Measurements from ENCODE around the gene SLC39A11.
"Not testable (repeated sequence)": the region's sequence is repeated elsewhere in the genome, so short reads cannot be mapped to it uniquely, and the experiment has no call there.

SLC39A11 gene

DNA sequence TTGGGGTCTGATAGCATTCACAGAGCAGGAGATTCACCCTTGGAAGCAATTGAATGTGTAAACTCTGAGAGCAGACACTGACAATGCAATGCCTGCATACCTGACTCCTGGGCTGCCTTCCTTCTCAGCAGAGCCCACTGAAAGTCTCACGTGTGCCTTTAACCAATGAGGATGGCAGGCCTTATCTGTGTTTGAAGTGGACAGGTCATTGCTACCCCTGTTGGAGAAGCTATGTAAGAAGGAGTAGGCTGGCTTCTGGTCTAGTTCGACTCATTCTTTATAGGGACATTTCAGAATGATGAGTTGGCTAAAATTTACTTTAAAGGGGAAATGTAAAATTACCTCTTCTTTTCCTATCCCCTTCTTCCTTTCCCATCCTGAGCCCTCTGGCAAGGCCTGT, 446.3 kb downstream of the SLC39A11 start:
- H3K9ac ChIP-seq (ENCODE audit: low read length in 5 of 5), result no peak overlapping the region
- peaks cover 0 to 1% (median 0%) of the 10 kb centered on the region in 5 donors for H3K4me1 ChIP-seq (ENCODE audit: control insufficient read depth in 5 of 5, insufficient read depth in 5 of 5, low read length in 5 of 5)
- H3K9me3 ChIP-seq (ENCODE audit: control insufficient read depth in 5 of 5, low read length in 5 of 5), result no peaks in the 10 kb centered on the region
- peaks cover 0 to under 1% (median 0%) of the 10 kb centered on the region in 5 donors for H3K27me3 ChIP-seq (ENCODE audit: control insufficient read depth in 5 of 5, insufficient read depth in 4 of 5, low read length in 5 of 5)
- H3K4me3 ChIP-seq (ENCODE audit: low read depth in 1 of 5, low read length in 5 of 5), result no peak overlapping the region
- H3K36me3 ChIP-seq (ENCODE audit: control insufficient read depth in 5 of 5, insufficient read depth in 5 of 5, low read length in 5 of 5), result peaks cover 0 to 28% (median 17%) of the 10 kb centered on the region in 5 donors
- H3K27ac ChIP-seq (ENCODE audit: low read depth, low read length), result no peak overlapping the region

DNA sequence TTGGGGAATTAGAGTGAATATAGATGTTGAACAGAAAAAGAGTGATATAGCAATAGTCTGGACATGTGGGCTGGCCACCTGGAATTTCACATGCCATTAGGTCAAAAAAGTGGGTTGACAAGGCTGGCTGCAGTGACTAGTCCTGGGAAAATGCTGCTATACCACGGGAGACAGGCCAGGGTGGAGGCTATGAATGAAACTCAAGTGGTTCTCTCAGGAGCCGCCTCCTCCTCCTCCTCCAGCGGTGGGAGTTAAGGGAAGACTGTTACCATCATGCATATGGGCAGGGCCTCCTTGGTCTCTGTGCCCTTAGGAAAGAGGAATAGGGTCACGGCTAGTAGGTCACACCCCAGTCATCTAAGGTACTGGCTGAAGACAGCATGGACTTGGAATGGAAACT, 448.0 kb downstream of the SLC39A11 start:
- Histone ChIP-seq H3K27ac (ENCODE audit: low read depth, low read length) (no peak overlapping the region), H3K9me3 (ENCODE audit: control insufficient read depth in 5 of 5, low read length in 5 of 5) (no peaks in the 10 kb centered on the region), H3K4me3 (ENCODE audit: low read depth in 1 of 5, low read length in 5 of 5) (no peak overlapping the region), H3K36me3 (ENCODE audit: control insufficient read depth in 5 of 5, insufficient read depth in 5 of 5, low read length in 5 of 5) (peaks cover 0 to 28% (median 17%) of the 10 kb centered on the region in 5 donors), H3K9ac (ENCODE audit: low read length in 5 of 5) (no peak overlapping the region), H3K27me3 (ENCODE audit: control insufficient read depth in 5 of 5, insufficient read depth in 4 of 5, low read length in 5 of 5) (peaks cover 0 to 10% (median 3%) of the 10 kb centered on the region in 5 donors), H3K4me1 (ENCODE audit: control insufficient read depth in 5 of 5, insufficient read depth in 5 of 5, low read length in 5 of 5) (peaks cover 0 to 1% (median 0%) of the 10 kb centered on the region in 5 donors)

DNA sequence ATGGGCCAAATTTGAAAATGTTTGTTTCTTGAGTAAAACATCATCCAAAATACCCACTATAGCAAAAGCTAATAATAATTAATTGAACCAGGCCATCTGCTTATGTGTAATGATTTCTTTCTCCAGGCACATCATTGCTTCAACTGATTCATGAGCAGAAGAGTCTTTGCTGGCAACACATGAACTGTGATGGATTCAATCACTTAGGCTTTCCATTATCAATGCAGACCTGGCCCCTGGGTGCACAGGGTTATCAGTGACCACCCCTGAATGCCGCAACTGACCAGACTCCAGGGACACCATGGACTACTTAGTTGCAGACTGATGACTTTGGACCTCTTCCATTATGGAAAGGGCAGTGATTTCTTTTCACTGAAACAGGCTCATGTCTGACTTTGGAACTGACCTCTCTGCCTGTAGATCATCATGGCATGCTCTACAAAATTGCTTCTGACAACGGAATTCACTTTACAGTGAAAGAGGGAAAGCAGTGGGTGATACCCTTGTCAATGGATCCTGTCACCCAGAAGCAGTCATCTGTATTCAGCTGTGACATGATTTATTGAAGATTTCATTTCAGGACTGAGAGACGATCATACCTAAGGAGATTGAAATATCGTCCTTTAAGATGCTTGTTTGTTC, 448.8 kb downstream of the SLC39A11 start:
- no peaks in the 10 kb centered on the region for H3K9me3 ChIP-seq (ENCODE audit: control insufficient read depth in 5 of 5, low read length in 5 of 5)
- H3K36me3 ChIP-seq (ENCODE audit: control insufficient read depth in 5 of 5, insufficient read depth in 5 of 5, low read length in 5 of 5), result peaks cover 0 to 24% (median 14%) of the 10 kb centered on the region in 5 donors
- peaks cover 0 to 1% (median 0%) of the 10 kb centered on the region in 5 donors for H3K4me1 ChIP-seq (ENCODE audit: control insufficient read depth in 5 of 5, insufficient read depth in 5 of 5, low read length in 5 of 5)
- peaks cover 0 to 11% (median 3%) of the 10 kb centered on the region in 5 donors for H3K27me3 ChIP-seq (ENCODE audit: control insufficient read depth in 5 of 5, insufficient read depth in 4 of 5, low read length in 5 of 5)
- no peak overlapping the region for H3K4me3 ChIP-seq (ENCODE audit: low read depth in 1 of 5, low read length in 5 of 5)
- no peak overlapping the region for H3K27ac ChIP-seq (ENCODE audit: low read depth, low read length)
- H3K9ac ChIP-seq (ENCODE audit: low read length in 5 of 5), result no peak overlapping the region

DNA sequence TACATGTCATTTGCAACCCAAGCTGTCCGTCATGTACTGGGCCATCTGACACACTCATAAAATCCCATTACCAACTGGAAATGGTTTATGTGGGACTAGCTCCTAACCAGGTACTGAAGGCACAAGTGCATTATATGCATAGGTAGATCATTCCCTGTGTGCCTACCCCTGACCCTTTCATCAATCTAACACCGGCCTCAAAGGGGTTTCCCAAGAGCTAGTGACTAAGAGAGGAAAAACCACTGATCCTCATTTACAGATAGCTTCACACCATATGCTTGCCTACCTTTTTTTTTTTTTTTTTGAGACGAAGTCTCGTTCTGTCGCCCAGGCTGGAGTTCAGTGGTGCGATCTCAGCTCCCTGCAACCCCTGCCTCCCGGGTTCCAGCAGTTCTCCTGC, 449.8 kb downstream of the SLC39A11 start:
- H3K4me3 ChIP-seq (ENCODE audit: low read depth in 1 of 5, low read length in 5 of 5), result no peak overlapping the region
- peaks cover 0 to 11% (median 3%) of the 10 kb centered on the region in 5 donors for H3K27me3 ChIP-seq (ENCODE audit: control insufficient read depth in 5 of 5, insufficient read depth in 4 of 5, low read length in 5 of 5)
- peaks cover 0 to 1% (median 0%) of the 10 kb centered on the region in 5 donors for H3K4me1 ChIP-seq (ENCODE audit: control insufficient read depth in 5 of 5, insufficient read depth in 5 of 5, low read length in 5 of 5)
- no peak overlapping the region for H3K9ac ChIP-seq (ENCODE audit: low read length in 5 of 5)
- peaks cover 0 to 16% (median 9%) of the 10 kb centered on the region in 5 donors for H3K36me3 ChIP-seq (ENCODE audit: control insufficient read depth in 5 of 5, insufficient read depth in 5 of 5, low read length in 5 of 5)
- H3K27ac ChIP-seq (ENCODE audit: low read depth, low read length), result no peak overlapping the region
- H3K9me3 ChIP-seq (ENCODE audit: control insufficient read depth in 5 of 5, low read length in 5 of 5), result no peaks in the 10 kb centered on the region

DNA sequence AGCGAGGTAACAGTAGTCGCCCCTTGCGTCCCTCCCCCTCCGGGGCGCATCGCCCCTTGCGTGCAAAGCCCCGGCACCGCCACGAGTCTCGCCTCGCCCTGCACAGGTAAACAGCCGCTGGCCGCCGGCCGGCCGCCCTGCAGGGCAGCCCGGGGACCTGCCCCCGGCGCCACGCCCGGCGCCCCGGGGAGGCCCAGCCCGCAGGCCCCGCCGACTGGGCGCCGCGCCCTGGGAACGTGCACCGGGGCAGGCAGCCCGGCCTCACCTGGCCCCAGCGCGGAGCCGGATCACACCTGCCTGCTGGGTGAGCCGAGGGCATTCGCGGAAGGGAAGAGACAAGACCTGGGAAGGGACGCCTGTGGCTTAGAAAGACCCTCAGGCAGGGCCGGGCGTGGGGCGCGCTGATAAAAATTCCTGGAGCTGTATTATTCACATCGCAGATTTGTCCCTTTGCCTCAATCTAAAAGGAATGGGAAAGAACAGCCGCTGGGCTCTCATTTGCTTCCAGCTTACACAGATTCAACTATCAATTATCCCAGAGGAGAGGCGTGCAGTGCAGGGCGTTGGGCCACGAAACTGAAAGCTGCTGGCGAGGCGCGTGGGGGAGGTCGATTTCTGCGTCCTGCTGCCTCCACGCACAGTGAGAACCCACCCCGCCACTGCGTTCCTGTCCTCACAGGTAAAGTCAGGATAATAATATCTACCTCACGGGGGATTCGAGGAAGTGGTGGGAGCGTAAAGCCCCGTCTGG, 451.9 kb downstream of the SLC39A11 start:
- Histone ChIP-seq H3K4me3 (ENCODE audit: low read depth in 1 of 5, low read length in 5 of 5) (no peak overlapping the region), H3K9ac (ENCODE audit: low read length in 5 of 5) (no peak overlapping the region), H3K36me3 (ENCODE audit: control insufficient read depth in 5 of 5, insufficient read depth in 5 of 5, low read length in 5 of 5) (peaks cover 0 to 3% (median 0%) of the 10 kb centered on the region in 5 donors), H3K4me1 (ENCODE audit: control insufficient read depth in 5 of 5, insufficient read depth in 5 of 5, low read length in 5 of 5) (no peaks in the 10 kb centered on the region), H3K27ac (ENCODE audit: low read depth, low read length) (no peak overlapping the region), H3K9me3 (ENCODE audit: control insufficient read depth in 5 of 5, low read length in 5 of 5) (no peaks in the 10 kb centered on the region), H3K27me3 (ENCODE audit: control insufficient read depth in 5 of 5, insufficient read depth in 4 of 5, low read length in 5 of 5) (peaks cover 0 to 11% (median 3%) of the 10 kb centered on the region in 5 donors)

DNA sequence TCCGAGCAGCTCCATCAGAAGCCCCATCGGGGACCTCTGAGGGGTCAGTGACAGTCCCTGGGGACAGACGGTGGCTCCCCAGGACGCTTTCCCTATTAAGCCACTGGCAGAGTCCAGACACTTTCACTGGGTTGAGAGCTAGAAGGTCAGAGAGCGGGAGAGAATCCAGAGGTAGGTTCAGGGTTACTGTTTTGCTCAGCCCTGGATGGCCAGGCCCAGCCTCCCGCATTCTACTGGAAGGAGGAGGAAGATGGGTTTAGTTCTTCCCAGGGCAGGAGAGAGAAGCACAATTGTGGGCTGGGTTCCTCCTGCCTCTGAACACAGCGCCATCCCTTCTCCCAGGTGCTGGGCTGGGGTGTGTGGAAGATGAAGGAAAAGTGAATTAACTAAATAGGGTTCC, 452.8 kb downstream of the SLC39A11 start:
- Histone ChIP-seq H3K4me1 (ENCODE audit: control insufficient read depth in 5 of 5, insufficient read depth in 5 of 5, low read length in 5 of 5) (no peaks in the 10 kb centered on the region), H3K27me3 (ENCODE audit: control insufficient read depth in 5 of 5, insufficient read depth in 4 of 5, low read length in 5 of 5) (peaks cover 0 to 11% (median 3%) of the 10 kb centered on the region in 5 donors), H3K9me3 (ENCODE audit: control insufficient read depth in 5 of 5, low read length in 5 of 5) (no peaks in the 10 kb centered on the region)

DNA sequence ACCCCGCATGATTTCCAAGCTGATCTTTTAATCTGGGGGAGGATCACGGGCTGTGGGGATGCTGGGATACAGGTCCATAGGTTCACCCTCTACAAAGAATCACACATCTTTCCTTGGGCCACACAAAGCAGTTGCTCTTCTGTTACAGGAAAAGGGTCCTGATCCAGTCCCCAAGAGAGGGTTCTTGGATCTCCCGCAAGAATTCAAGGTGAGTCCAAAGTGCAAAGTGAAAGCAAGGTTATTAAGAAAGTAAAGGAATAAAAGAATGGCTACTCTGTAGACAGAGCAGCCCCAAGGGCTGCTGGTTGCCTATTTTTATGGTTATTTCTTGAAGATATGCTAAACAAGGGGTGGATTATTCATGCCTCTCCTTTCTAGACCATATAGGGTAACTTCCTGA, 453.6 kb downstream of the SLC39A11 start:
- not testable (repeated sequence) for H3K27ac ChIP-seq (ENCODE audit: low read depth, low read length); H3K9ac ChIP-seq (ENCODE audit: low read length in 5 of 5); H3K4me1 ChIP-seq (ENCODE audit: control insufficient read depth in 5 of 5, insufficient read depth in 5 of 5, low read length in 5 of 5); H3K9me3 ChIP-seq (ENCODE audit: control insufficient read depth in 5 of 5, low read length in 5 of 5); H3K4me3 ChIP-seq (ENCODE audit: low read depth in 1 of 5, low read length in 5 of 5); H3K36me3 ChIP-seq (ENCODE audit: control insufficient read depth in 5 of 5, insufficient read depth in 5 of 5, low read length in 5 of 5)
- peaks cover 0 to 11% (median 3%) of the 10 kb centered on the region in 5 donors for H3K27me3 ChIP-seq (ENCODE audit: control insufficient read depth in 5 of 5, insufficient read depth in 4 of 5, low read length in 5 of 5)

More for the DNA sequence above, 452.8 kb downstream of the SLC39A11 start:
- no peaks in the 10 kb centered on the region for H3K36me3 ChIP-seq (ENCODE audit: control insufficient read depth in 5 of 5, insufficient read depth in 5 of 5, low read length in 5 of 5)
- H3K27ac ChIP-seq (ENCODE audit: low read depth, low read length), result no peak overlapping the region
- no peak overlapping the region for H3K4me3 ChIP-seq (ENCODE audit: low read depth in 1 of 5, low read length in 5 of 5)
- no peak overlapping the region for H3K9ac ChIP-seq (ENCODE audit: low read length in 5 of 5)

DNA sequence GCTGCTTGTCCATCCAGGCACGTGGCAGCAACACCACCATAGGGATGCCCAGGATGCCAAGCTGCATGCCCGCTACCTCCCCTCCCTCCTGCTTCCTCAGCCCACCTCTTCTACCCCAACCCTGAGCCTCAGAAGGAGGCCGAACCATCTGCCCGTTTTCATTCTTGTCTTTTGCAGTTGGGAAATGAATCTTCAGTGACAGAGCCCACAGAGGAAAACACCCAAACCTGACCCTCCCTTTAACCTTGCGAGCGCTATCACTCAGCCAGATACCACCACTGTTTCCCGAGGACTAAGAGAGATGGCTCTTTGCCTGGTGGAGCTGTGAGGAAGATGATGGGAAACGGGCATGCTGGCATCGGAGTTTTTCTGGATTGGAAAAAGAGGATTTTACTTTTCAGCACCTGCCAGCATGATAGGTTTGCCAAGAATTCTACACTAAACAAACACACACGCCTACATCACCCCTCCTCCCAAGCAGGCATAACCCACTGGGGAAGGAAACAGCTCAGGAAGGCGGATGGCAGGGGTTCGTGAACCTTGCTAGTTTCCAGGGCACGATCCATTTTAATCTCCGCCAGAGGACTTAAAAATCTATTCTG, 457.4 kb downstream of the SLC39A11 start:
- H3K9me3 ChIP-seq (ENCODE audit: control insufficient read depth in 5 of 5, low read length in 5 of 5), result no peaks in the 10 kb centered on the region
- H3K9ac ChIP-seq (ENCODE audit: low read length in 5 of 5), result no peak overlapping the region
- no peak overlapping the region for H3K4me3 ChIP-seq (ENCODE audit: low read depth in 1 of 5, low read length in 5 of 5)
- H3K36me3 ChIP-seq (ENCODE audit: control insufficient read depth in 5 of 5, insufficient read depth in 5 of 5, low read length in 5 of 5), result no peaks in the 10 kb centered on the region
- no peaks in the 10 kb centered on the region for H3K4me1 ChIP-seq (ENCODE audit: control insufficient read depth in 5 of 5, insufficient read depth in 5 of 5, low read length in 5 of 5)
- H3K27me3 ChIP-seq (ENCODE audit: control insufficient read depth in 5 of 5, insufficient read depth in 4 of 5, low read length in 5 of 5), result peaks cover 0 to 7% (median 3%) of the 10 kb centered on the region in 5 donors
- H3K27ac ChIP-seq (ENCODE audit: low read depth, low read length), result no peak overlapping the region

DNA sequence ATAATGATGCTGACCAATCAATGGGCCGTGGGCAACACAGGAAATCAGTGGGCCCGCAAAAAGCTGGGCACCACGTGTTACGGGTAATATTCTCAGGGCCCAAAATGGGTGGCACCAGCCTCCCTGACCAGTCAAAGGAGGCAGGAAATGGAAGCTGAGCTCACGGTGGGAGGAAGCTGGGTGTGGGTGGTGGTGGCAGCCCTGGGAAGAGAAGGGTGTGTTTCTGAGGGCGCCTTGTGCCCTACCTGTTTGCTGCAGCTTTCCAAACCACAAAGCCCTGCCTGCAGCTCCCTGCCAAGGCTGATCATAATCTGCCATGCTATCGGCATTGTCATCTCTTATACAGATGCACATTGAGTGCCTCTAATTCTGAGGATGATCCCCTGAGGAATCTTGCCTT, 457.9 kb downstream of the SLC39A11 start:
- Histone ChIP-seq H3K9me3 (ENCODE audit: control insufficient read depth in 5 of 5, low read length in 5 of 5) (peaks cover 0 to 4% (median 2%) of the 10 kb centered on the region in 5 donors), H3K27me3 (ENCODE audit: control insufficient read depth in 5 of 5, insufficient read depth in 4 of 5, low read length in 5 of 5) (peaks cover 0 to 3% (median 2%) of the 10 kb centered on the region in 5 donors), H3K9ac (ENCODE audit: low read length in 5 of 5) (no peak overlapping the region), H3K4me1 (ENCODE audit: control insufficient read depth in 5 of 5, insufficient read depth in 5 of 5, low read length in 5 of 5) (no peaks in the 10 kb centered on the region), H3K36me3 (ENCODE audit: control insufficient read depth in 5 of 5, insufficient read depth in 5 of 5, low read length in 5 of 5) (no peaks in the 10 kb centered on the region), H3K4me3 (ENCODE audit: low read depth in 1 of 5, low read length in 5 of 5) (no peak overlapping the region), H3K27ac (ENCODE audit: low read depth, low read length) (no peak overlapping the region)

Data from subcutaneous abdominal adipose tissue (tissue), 5 donors.